ENCODE data around the gene LAMA3. TPM values are rescaled to one million over a fixed set of nuclear protein-coding genes. Genes with fewer than 3 reads are reported as not detected.
A peak's percentile ranks its signal among the peaks of the same experiment; 100 is the strongest.
"Not testable (repeated sequence)": the region's sequence is repeated elsewhere in the genome, so short reads cannot be mapped to it uniquely, and the experiment has no call there.

LAMA3 gene
- total RNA-seq, 1 donor from 2014 or later: not detected

DNA sequence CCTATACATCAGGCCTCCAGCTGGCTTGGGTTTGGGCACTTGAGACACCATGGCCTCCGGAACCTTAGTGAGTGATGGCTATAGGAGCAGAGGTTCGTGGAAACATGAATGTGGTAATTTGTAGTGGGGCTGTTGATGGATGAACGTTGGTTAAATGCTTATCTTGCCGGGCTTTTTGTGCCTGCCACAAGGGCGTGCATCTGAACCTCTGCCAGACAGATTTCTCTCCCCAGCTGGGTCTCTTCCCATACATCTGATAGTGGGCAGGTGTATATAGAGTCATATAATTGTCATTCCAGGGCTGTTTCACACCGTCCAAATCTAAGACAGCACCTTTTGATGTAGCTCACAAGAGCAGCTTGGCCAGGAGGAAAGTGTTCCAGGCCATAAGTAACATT lies 14.7 kb downstream of the LAMA3 start:
- Mint-ChIP-seq H3K27me3 (peaks cover 34% of the 10 kb centered on the region), H3K4me1 (no peaks in the 10 kb centered on the region), H3K9me3 (peaks cover 8% of the 10 kb centered on the region), H3K27ac (no peak overlapping the region), H3K36me3 (ENCODE audit: low read depth) (no peaks in the 10 kb centered on the region), H3K4me3 (no peak overlapping the region)
- no peak for DNase-seq
- intact Hi-C loops (cut with micrococcal nuclease): loop anchor here (10.0 kb wide), 1 partner anchor 79 kb away; no protein-coding TSS in a partner anchor

DNA sequence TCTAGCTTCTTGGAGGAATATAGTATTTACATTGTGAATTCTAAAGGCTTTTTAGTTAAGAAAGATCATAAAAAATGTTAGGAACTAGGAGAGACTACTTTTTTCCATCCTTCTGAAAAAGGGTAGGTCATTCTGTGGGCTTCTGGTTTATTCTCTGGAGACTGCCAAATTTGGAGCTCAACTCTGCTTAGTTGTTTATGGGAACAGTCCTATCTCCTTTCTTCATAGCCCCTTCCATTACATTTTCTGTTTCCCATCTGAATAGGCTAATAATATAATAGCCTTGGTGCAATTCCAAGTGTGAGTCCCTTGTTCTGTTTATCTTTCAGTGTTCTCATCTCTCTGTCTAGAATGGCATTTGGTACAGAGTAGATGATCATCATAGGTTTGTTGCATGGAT lies 15.6 kb downstream of the LAMA3 start:
- DNase-seq: no peak
- H3K4me1 Mint-ChIP-seq: no peaks in the 10 kb centered on the region
- intact Hi-C loops (cut with micrococcal nuclease): loop anchor here (10.0 kb wide), 1 partner anchor 80 kb away; no protein-coding TSS in a partner anchor
- H3K9me3 Mint-ChIP-seq: peaks cover 8% of the 10 kb centered on the region
- no peak overlapping the region for H3K27ac Mint-ChIP-seq
- no peak overlapping the region for H3K4me3 Mint-ChIP-seq
- peaks cover 35% of the 10 kb centered on the region for H3K27me3 Mint-ChIP-seq
- no peaks in the 10 kb centered on the region for H3K36me3 Mint-ChIP-seq (ENCODE audit: low read depth)

DNA sequence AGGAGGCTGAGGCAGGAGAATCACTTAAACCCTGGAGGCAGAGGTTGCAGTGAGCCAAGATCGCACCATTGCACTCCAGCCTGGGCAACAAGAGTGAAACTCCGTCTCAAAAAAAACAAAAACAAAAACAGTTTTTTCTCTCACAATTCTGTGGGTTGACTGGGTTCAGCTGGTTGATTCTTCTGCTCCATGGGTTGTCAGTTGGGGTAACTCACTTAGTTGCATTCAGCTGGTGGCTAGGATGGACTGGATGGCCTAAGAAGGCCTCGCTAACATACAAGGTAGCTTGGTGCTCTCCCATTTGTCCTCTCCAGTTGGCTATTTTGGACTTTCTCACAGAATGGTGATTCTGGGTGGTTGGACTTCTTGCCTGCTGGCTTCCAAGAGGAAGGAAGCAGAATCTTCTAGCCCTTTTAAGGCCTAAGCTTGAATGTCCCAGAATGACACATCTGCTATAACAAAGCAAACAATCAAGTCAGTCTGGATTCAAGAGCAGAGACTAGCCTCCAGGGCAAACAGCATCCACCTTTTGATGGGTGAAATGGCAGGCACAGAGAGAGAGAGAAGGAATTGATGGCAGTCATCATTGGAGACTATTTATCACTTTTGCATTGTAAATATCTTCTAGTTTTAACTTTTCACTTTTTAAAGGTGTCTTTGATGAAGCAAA lies 17.9 kb downstream of the LAMA3 start:
- Mint-ChIP-seq H3K4me1 (no peaks in the 10 kb centered on the region), H3K4me3 (no peak overlapping the region)

DNA sequence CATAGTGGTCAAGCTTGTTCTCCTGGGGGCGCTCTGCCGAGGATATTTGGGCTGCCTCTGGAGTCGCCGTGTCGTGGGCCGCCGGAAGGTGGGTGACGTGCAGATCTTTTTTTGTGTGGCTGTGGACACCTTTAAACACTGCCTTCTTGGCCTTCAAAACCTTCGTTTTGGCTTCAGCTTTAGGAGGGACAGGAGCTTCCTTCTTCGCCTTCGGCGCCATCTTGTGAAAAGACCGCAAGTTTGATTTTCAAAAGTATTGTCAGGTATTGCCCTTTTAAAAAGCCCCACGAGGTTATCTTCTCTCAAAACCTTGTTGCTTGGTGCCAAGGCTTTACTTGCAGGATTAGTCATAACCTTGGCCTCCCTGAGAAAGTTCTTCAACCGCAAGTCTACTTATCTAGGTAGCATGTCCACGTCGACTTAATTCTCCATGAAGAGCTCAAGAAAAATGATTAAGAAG lies 20.8 kb downstream of the LAMA3 start:
- H3K4me3 Mint-ChIP-seq: no peak overlapping the region
- no peaks in the 10 kb centered on the region for H3K36me3 Mint-ChIP-seq (ENCODE audit: low read depth)
- H3K27me3 Mint-ChIP-seq: peaks cover 11% of the 10 kb centered on the region
- H3K9me3 Mint-ChIP-seq: peaks cover 8% of the 10 kb centered on the region
- no peak overlapping the region for H3K27ac Mint-ChIP-seq
- H3K4me1 Mint-ChIP-seq: peaks cover 11% of the 10 kb centered on the region
- no peak for DNase-seq
- intact Hi-C loops (cut with micrococcal nuclease): loop anchor here (10.0 kb wide), 1 partner anchor 45 kb away; the partner anchor contains the start of gene ANKRD29

More for the DNA sequence above, 17.9 kb downstream of the LAMA3 start:
- DNase-seq: no peak
- H3K9me3 Mint-ChIP-seq: peaks cover 8% of the 10 kb centered on the region
- peaks cover 24% of the 10 kb centered on the region for H3K27me3 Mint-ChIP-seq
- H3K36me3 Mint-ChIP-seq (ENCODE audit: low read depth): no peaks in the 10 kb centered on the region
- no peak overlapping the region for H3K27ac Mint-ChIP-seq
- intact Hi-C loops (cut with micrococcal nuclease): loop anchor here (10.0 kb wide), 1 partner anchor 82 kb away; no protein-coding TSS in a partner anchor

DNA sequence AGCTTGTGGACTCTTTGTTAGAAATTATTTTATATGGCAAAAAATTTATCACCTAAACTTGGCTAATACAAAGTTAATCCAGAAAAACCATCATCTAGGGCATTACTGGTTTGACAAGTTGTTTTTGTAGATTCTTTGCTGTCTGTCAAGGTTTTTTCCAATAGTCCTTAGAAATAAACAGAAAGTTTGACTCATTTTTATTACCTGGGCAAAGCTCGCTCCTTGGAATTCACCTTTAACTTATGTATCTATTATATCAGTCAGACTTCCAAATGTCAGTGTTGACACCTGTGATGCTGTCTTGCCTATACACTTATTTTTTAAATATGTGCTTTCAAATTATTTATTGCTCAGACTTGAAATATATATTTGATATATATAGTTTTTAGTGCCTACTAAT lies 21.7 kb downstream of the LAMA3 start:
- Mint-ChIP-seq H3K4me1 (peaks cover 11% of the 10 kb centered on the region), H3K9me3 (peaks cover 8% of the 10 kb centered on the region), H3K27ac (no peak overlapping the region), H3K27me3 (peaks cover 13% of the 10 kb centered on the region), H3K4me3 (no peak overlapping the region), H3K36me3 (ENCODE audit: low read depth) (no peaks in the 10 kb centered on the region)
- no peak for DNase-seq
- intact Hi-C loops (cut with micrococcal nuclease): loop anchor here (10.0 kb wide), 1 partner anchor 46 kb away; the partner anchor contains the start of gene ANKRD29

DNA sequence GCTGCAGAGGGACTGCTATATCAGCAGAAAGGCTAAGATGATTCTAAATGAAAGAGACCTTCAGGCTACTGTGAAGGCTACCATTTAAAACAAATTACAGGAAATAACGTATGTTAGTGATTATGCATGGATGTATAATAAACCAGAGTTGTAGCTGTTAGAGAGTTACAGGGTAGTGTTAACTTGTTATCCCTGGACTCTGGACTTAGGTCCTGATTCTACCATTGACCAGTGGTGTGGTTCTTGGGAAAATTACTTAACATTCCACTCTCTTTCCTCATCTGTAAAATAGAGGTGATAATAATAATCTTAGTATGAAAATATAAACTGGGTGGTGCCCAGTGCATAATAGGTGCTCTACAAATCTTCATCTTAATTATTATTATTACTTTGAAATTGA lies 22.2 kb downstream of the LAMA3 start:
- H3K27ac Mint-ChIP-seq: no peak overlapping the region
- intact Hi-C loops (cut with micrococcal nuclease): loop anchor here (10.0 kb wide), 1 partner anchor 47 kb away; the partner anchor contains the start of gene ANKRD29
- H3K4me3 Mint-ChIP-seq: no peak overlapping the region
- H3K36me3 Mint-ChIP-seq (ENCODE audit: low read depth): no peaks in the 10 kb centered on the region
- H3K27me3 Mint-ChIP-seq: peaks cover 13% of the 10 kb centered on the region
- no peak for DNase-seq
- H3K9me3 Mint-ChIP-seq: peaks cover 8% of the 10 kb centered on the region
- H3K4me1 Mint-ChIP-seq: peaks cover 11% of the 10 kb centered on the region

DNA sequence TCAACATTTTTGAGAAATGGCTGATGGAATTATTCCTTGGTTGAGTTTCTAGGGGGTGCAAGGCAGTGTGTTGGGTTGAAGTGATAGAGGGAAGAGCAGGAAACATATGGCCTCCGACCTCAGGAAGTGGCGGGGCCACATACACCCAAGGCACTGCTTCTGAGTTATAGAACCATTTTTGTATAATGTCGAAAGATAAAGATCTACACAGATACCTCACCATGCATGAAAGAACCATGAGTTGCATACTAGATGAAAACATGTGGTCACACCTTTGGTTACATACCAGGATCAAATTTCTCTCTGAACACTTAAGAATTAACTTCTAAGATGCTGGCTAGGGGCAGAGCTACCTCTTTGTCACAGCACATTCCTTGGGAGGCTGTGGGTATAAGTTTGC lies 23.2 kb downstream of the LAMA3 start:
- DNase-seq: peak; percentile 80
- H3K4me3 Mint-ChIP-seq: no peak overlapping the region
- intact Hi-C loops (cut with micrococcal nuclease): loop anchor here (10.0 kb wide), 1 partner anchor 48 kb away; the partner anchor contains the start of gene ANKRD29
- peaks cover 4% of the 10 kb centered on the region for H3K9me3 Mint-ChIP-seq
- no peaks in the 10 kb centered on the region for H3K36me3 Mint-ChIP-seq (ENCODE audit: low read depth)
- H3K27me3 Mint-ChIP-seq: peaks cover 15% of the 10 kb centered on the region
- peak overlapping the region; percentile 6 for H3K27ac Mint-ChIP-seq
- H3K4me1 Mint-ChIP-seq: peaks cover 11% of the 10 kb centered on the region

DNA sequence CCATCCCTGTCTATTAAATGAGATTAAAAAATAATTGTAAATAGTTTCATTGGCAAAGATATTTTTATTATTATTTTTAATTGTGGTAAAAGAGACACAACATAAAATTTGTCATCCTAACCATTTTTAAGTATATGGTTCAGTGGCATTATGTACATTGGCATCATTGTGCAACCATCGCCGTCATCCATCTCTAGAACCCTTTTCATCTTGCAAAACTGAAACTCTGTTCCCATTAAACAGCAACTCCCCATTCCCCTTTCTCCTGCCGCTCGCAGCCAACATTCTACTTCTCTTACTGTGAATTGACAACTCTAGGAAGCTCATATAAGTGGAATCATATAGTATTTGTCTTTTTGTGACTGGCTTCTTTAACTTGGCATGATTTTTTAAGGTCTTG lies 25.3 kb downstream of the LAMA3 start:
- Mint-ChIP-seq H3K36me3 (ENCODE audit: low read depth) (no peaks in the 10 kb centered on the region), H3K4me3 (no peak overlapping the region), H3K9me3 (no peaks in the 10 kb centered on the region), H3K4me1 (peaks cover 14% of the 10 kb centered on the region), H3K27ac (no peak overlapping the region), H3K27me3 (peaks cover 15% of the 10 kb centered on the region)
- intact Hi-C loops (cut with micrococcal nuclease): loop anchor here (10.0 kb wide), 1 partner anchor 50 kb away; the partner anchor contains the start of gene ANKRD29
- no peak for DNase-seq

DNA sequence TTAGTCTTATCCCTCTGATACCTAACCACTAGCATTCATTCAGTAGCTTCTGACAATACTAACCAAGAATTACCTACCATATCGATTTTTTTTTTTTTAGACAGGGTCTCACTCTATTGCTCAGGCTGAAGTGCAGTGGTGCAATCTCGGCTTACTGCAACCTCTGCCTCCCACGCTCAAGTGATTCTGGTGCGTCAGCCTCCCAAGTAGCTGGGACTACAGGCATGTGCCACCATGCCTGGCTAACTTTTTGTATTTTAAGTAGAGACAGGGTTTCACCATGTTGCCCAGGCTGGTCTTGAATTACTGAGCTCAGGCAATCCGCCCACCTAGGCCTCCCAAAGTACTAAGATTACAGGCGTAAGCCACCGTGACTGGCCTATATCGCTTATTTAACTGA lies 26.8 kb downstream of the LAMA3 start:
- Mint-ChIP-seq H3K4me1 (peaks cover 14% of the 10 kb centered on the region), H3K27me3 (peaks cover 18% of the 10 kb centered on the region)
- not testable (repeated sequence) for H3K4me3 Mint-ChIP-seq; H3K27ac Mint-ChIP-seq; H3K9me3 Mint-ChIP-seq; H3K36me3 Mint-ChIP-seq (ENCODE audit: low read depth); DNase-seq
- intact Hi-C loops (cut with micrococcal nuclease): loop anchor here (10.0 kb wide), 1 partner anchor 51 kb away; the partner anchor contains the start of gene ANKRD29

DNA sequence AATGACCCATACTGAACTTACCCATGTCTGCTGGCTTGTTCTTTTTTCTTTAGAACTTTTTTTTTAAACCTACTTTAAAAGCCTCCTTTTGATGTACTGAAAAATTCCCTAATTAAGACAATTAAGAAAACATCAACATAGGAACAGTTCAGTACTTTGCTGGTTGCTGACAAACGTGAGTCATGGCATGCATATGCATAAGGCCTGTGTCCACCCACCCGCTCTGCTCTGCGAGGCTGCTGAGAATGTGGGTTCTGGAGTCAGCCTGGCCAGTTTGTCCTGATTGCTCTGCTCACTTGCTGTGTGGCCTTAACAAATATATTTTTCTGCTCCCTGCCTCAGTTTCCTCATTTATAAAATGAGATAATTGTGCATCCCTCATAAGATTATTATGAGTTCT lies 27.3 kb downstream of the LAMA3 start:
- H3K4me1 Mint-ChIP-seq: peaks cover 14% of the 10 kb centered on the region
- H3K27ac Mint-ChIP-seq: no peak overlapping the region
- no peak overlapping the region for H3K4me3 Mint-ChIP-seq
- no peaks in the 10 kb centered on the region for H3K9me3 Mint-ChIP-seq
- intact Hi-C loops (cut with micrococcal nuclease): loop anchor here (10.0 kb wide), 1 partner anchor 52 kb away; the partner anchor contains the start of gene ANKRD29
- no peaks in the 10 kb centered on the region for H3K36me3 Mint-ChIP-seq (ENCODE audit: low read depth)
- DNase-seq: no peak
- H3K27me3 Mint-ChIP-seq: peaks cover 22% of the 10 kb centered on the region

DNA sequence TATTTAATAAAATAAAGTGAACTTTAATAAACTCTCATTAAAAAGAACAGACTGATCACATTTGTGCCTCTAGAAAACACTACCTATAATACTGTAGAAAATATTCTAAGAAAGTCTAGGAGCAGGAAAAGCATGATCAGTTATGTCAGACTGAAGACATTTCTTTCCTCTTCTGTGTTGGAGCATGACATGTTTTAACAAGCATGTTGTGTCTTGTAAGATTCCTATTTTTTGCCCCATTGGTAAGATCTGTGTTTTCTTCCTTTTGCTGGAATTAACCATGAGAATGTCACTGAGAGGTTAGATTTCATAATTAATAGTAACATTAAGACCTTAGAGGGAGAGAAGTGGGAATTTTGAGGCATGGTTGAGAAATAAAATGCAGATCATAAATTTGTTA lies 27.7 kb downstream of the LAMA3 start:
- Mint-ChIP-seq H3K27ac (no peak overlapping the region), H3K36me3 (ENCODE audit: low read depth) (no peaks in the 10 kb centered on the region), H3K4me1 (peaks cover 14% of the 10 kb centered on the region), H3K27me3 (peaks cover 27% of the 10 kb centered on the region), H3K9me3 (no peaks in the 10 kb centered on the region), H3K4me3 (no peak overlapping the region)
- no peak for DNase-seq
- intact Hi-C loops (cut with micrococcal nuclease): loop anchor here (10.0 kb wide), 1 partner anchor 52 kb away; the partner anchor contains the start of gene ANKRD29

DNA sequence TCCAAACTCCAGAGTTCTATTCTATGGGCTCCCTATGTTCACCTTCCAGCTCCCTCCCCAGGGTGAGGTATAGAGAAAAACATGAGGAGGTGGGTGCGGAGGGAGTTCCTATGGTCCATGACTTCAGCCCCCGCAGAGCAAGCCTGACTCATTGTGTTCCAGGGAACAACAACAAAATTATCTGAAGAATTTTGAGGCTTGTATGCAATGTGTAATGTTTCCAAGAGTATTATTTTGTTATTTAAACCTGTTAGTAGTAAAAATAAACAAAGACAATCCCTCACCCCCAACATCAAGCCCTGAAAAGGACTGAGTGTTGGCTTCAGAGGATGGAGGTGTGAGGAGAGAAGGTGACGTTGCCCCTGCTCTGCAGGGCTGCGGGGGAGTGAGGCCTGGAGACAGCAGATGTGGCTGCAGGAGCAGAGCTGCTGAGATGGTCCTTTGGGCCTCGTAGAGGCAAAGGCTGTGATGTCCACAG lies 29.0 kb downstream of the LAMA3 start:
- intact Hi-C loops (cut with micrococcal nuclease): loop anchor here (10.0 kb wide), 1 partner anchor 53 kb away; the partner anchor contains the start of gene ANKRD29
- Mint-ChIP-seq H3K36me3 (ENCODE audit: low read depth) (no peaks in the 10 kb centered on the region), H3K9me3 (no peaks in the 10 kb centered on the region), H3K4me1 (peaks cover 4% of the 10 kb centered on the region), H3K4me3 (no peak overlapping the region), H3K27ac (no peak overlapping the region), H3K27me3 (peaks cover 37% of the 10 kb centered on the region)
- DNase-seq: no peak

DNA sequence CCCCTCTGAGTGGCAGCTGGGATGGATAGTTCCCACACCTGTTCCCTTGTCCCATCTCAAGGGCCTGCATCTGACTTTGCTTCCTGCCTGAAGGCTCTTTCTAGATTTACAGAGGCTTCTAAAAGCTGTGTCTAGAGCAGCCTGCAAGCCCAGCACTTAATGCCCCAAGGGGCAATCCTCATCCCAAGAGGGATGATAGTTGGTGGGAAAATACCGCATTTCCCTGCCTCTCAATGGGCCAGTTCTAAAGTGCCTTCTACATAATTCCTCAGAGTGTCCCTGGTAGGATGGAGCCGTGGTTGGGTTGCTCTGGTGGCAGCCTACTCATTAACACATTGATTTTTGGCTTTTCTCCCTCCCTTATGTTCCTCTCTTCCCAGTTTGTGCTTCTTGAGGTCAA lies 29.5 kb downstream of the LAMA3 start:
- peaks cover 40% of the 10 kb centered on the region for H3K27me3 Mint-ChIP-seq
- no peak for DNase-seq
- no peak overlapping the region for H3K27ac Mint-ChIP-seq
- H3K36me3 Mint-ChIP-seq (ENCODE audit: low read depth): no peaks in the 10 kb centered on the region
- peaks cover 3% of the 10 kb centered on the region for H3K4me1 Mint-ChIP-seq
- no peaks in the 10 kb centered on the region for H3K9me3 Mint-ChIP-seq
- no peak overlapping the region for H3K4me3 Mint-ChIP-seq
- intact Hi-C loops (cut with micrococcal nuclease): loop anchor here (10.0 kb wide), 1 partner anchor 54 kb away; the partner anchor contains the start of gene ANKRD29

DNA sequence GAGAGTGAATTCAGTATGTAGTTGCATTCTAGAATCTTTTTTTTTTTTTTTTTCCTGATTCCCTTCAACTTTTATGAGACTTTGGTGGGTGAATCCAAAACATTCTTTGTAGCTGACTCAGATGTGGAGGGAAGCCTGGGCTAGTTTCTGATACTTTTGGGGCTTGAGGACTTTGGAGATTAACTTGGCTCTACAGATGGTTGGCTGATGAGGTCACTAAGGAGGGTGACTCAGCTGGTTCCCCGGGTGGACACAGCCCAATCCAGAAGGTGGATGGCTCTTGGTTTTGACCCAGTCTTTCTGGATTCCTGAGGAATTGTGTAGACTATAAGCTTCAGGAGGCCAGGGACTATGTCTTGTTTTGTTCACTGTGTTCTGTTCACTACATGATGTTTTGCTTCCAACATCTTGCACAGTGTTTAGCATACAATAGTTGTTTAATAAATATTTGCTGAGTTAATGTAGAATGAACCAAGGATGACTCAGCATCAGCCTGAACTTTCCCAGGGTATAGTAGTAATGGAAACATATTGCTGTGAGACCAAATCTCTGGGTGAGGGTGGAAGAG lies 30.5 kb downstream of the LAMA3 start:
- H3K27ac Mint-ChIP-seq: no peak overlapping the region
- H3K27me3 Mint-ChIP-seq: peaks cover 45% of the 10 kb centered on the region
- intact Hi-C loops (cut with micrococcal nuclease): loop anchor here (10.0 kb wide), 1 partner anchor 55 kb away; the partner anchor contains the start of gene ANKRD29
- H3K4me1 Mint-ChIP-seq: peaks cover 3% of the 10 kb centered on the region
- H3K36me3 Mint-ChIP-seq (ENCODE audit: low read depth): no peaks in the 10 kb centered on the region
- no peaks in the 10 kb centered on the region for H3K9me3 Mint-ChIP-seq
- H3K4me3 Mint-ChIP-seq: no peak overlapping the region
- DNase-seq: no peak

All from activated CD4-positive, alpha-beta T cell treated with anti-CD3 and anti-CD28 coated beads, Interleukin-2, amount 10 ng/mL, durations not matched to agents 24 days and 14 days (primary cell).